ENCODE data around the gene NFIB. TPM values are rescaled to one million over a fixed set of nuclear protein-coding genes. Genes with fewer than 3 reads are reported as not detected.

Gene NFIB
- total RNA-seq, 1 donor from 2014 or later: 9.4 TPM

DNA sequence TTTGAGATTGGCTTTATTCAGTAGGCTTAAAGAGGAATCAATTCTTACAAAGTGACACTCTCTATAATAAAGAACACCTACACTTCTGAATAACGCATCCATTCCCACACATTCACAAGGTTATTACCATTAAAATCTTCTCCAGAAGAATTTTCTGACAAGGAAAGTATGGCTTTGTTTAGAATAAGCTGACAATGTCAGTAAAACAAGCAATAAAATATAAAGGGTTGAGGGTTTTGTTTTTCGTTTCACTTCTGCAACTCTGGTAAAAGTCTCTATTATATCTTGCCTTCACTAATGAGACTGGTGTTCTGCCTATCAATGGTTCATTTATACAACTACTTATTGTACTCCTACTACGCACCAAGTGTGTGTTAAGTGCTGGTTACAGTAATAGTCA, 169.7 kb downstream of the NFIB start:
- Histone ChIP-seq H3K4me2 (ENCODE audit: low read length) (no peak overlapping the region), H3K4me3 (ENCODE audit: insufficient read depth, low read depth, low read length) (no peak overlapping the region), H3K4me1 (ENCODE audit: insufficient read depth, low read length) (no peaks in the 10 kb centered on the region), H3K36me3 (ENCODE audit: insufficient read depth, low read length) (no peaks in the 10 kb centered on the region), H3K27ac (ENCODE audit: low read depth, low read length) (no peak overlapping the region), H2AFZ (ENCODE audit: low read depth, low read length) (no peak overlapping the region), H3K27me3 (ENCODE audit: insufficient read depth, low read length) (no peaks in the 10 kb centered on the region), H3K9ac (ENCODE audit: low read length) (no peak overlapping the region), H4K20me1 (ENCODE audit: insufficient read depth, low read length) (no peaks in the 10 kb centered on the region), H3K79me2 (ENCODE audit: insufficient read depth, low read length) (no peaks in the 10 kb centered on the region), H3K9me3 (ENCODE audit: insufficient read depth, low read depth, low read length) (no peaks in the 10 kb centered on the region)
- Mint-ChIP-seq H3K27me3 (ENCODE audit: low read depth, unreplicated experiment) (no peaks in the 10 kb centered on the region), H3K4me1 (ENCODE audit: low read depth, unreplicated experiment) (no peaks in the 10 kb centered on the region), H3K9me3 (ENCODE audit: unreplicated experiment) (no peaks in the 10 kb centered on the region), H3K36me3 (ENCODE audit: low read depth, unreplicated experiment) (no peaks in the 10 kb centered on the region), H3K4me3 (ENCODE audit: unreplicated experiment) (no peak overlapping the region), H3K27ac (ENCODE audit: unreplicated experiment) (no peak overlapping the region)
- DNase-seq (ENCODE audit: low read depth) (no peak), FAIRE-seq (no peak)
- no peak for TF ChIP-seq EZH2 (IDR thresholded peaks at IDR 0.05; ENCODE audit: insufficient read depth, low read length)
- TF ChIP-seq, protein P1, sequence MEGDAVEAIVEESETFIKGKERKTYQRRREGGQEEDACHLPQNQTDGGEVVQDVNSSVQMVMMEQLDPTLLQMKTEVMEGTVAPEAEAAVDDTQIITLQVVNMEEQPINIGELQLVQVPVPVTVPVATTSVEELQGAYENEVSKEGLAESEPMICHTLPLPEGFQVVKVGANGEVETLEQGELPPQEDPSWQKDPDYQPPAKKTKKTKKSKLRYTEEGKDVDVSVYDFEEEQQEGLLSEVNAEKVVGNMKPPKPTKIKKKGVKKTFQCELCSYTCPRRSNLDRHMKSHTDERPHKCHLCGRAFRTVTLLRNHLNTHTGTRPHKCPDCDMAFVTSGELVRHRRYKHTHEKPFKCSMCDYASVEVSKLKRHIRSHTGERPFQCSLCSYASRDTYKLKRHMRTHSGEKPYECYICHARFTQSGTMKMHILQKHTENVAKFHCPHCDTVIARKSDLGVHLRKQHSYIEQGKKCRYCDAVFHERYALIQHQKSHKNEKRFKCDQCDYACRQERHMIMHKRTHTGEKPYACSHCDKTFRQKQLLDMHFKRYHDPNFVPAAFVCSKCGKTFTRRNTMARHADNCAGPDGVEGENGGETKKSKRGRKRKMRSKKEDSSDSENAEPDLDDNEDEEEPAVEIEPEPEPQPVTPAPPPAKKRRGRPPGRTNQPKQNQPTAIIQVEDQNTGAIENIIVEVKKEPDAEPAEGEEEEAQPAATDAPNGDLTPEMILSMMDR (IDR thresholded peaks at IDR 0.05; ENCODE audit: insufficient read depth, low read depth, low read length): no peak

DNA sequence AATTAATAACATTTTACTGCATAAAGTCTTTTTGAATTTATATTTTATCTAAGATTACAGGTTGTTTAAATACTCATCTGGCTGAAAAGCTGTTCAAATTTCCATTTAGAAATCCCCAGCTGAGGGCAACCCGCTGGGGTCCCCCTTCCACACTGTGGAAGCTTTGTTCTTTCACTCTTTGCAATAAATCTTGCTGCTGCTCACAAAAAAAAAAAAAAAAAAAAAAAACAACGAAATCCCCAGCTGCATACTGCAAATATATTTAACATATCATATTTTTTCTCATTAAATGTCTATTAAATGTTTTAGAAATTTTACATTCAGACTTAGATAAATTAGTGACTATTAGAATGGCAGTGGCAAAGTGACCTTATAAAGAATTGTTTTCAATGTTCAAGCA, 172.2 kb downstream of the NFIB start:
- FAIRE-seq (no peak), DNase-seq (ENCODE audit: low read depth) (no peak)
- H3K4me3 Mint-ChIP-seq (ENCODE audit: unreplicated experiment): no peak overlapping the region
- Histone ChIP-seq H4K20me1 (ENCODE audit: insufficient read depth, low read length) (no peaks in the 10 kb centered on the region), H3K4me3 (ENCODE audit: insufficient read depth, low read depth, low read length) (no peak overlapping the region), H3K4me1 (ENCODE audit: insufficient read depth, low read length) (no peaks in the 10 kb centered on the region), H2AFZ (ENCODE audit: low read depth, low read length) (no peak overlapping the region), H3K27me3 (ENCODE audit: insufficient read depth, low read length) (no peaks in the 10 kb centered on the region), H3K79me2 (ENCODE audit: insufficient read depth, low read length) (no peaks in the 10 kb centered on the region), H3K36me3 (ENCODE audit: insufficient read depth, low read length) (no peaks in the 10 kb centered on the region), H3K4me2 (ENCODE audit: low read length) (no peak overlapping the region), H3K9me3 (ENCODE audit: insufficient read depth, low read depth, low read length) (no peaks in the 10 kb centered on the region), H3K9ac (ENCODE audit: low read length) (no peak overlapping the region), H3K27ac (ENCODE audit: low read depth, low read length) (no peak overlapping the region)
- H3K27ac Mint-ChIP-seq (ENCODE audit: unreplicated experiment): no peak overlapping the region
- no peak for TF ChIP-seq EZH2 (IDR thresholded peaks at IDR 0.05; ENCODE audit: insufficient read depth, low read length)
- TF ChIP-seq, protein P1 (IDR thresholded peaks at IDR 0.05; ENCODE audit: insufficient read depth, low read depth, low read length): no peak
- no peaks in the 10 kb centered on the region for H3K9me3 Mint-ChIP-seq (ENCODE audit: unreplicated experiment)
- no peaks in the 10 kb centered on the region for H3K4me1 Mint-ChIP-seq (ENCODE audit: low read depth, unreplicated experiment)
- no peaks in the 10 kb centered on the region for H3K27me3 Mint-ChIP-seq (ENCODE audit: low read depth, unreplicated experiment)
- H3K36me3 Mint-ChIP-seq (ENCODE audit: low read depth, unreplicated experiment): no peaks in the 10 kb centered on the region

DNA sequence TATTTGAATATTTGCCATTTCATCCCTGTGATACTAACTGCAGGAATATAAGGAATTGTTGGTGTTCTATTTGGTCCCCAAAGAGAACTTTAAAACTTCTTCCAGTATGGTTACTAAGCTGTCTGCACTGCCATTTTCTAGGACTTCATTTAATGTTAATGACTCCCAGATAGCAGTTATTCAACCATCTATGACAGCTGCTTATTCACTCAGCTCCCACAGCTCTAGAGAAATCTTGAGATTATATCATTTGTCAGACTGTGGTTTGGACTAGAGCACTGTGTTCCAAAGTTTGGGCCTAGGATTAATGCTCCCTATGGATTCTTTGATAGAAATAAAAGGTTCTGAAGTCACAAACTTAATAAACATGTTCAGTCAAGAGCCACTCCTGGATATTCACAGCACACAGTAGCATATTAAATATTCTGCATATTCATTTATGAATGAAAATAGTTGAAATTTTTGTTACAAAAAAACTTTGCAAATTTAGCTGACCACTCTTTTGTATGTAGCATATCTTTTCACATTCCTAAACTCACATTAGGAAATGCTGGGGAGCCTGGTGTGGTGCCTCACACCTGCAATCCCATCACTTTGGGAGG, 173.7 kb downstream of the NFIB start:
- Histone ChIP-seq H3K27me3 (ENCODE audit: insufficient read depth, low read length) (no peaks in the 10 kb centered on the region), H3K36me3 (ENCODE audit: insufficient read depth, low read length) (no peaks in the 10 kb centered on the region), H2AFZ (ENCODE audit: low read depth, low read length) (no peak overlapping the region), H3K9ac (ENCODE audit: low read length) (no peak overlapping the region), H3K9me3 (ENCODE audit: insufficient read depth, low read depth, low read length) (no peaks in the 10 kb centered on the region), H4K20me1 (ENCODE audit: insufficient read depth, low read length) (no peaks in the 10 kb centered on the region), H3K27ac (ENCODE audit: low read depth, low read length) (no peak overlapping the region), H3K4me1 (ENCODE audit: insufficient read depth, low read length) (no peaks in the 10 kb centered on the region), H3K79me2 (ENCODE audit: insufficient read depth, low read length) (no peaks in the 10 kb centered on the region), H3K4me2 (ENCODE audit: low read length) (no peak overlapping the region), H3K4me3 (ENCODE audit: insufficient read depth, low read depth, low read length) (no peak overlapping the region)
- DNase-seq (ENCODE audit: low read depth) (peak; percentile 54), FAIRE-seq (no peak)
- Mint-ChIP-seq H3K4me1 (ENCODE audit: low read depth, unreplicated experiment) (no peaks in the 10 kb centered on the region), H3K27ac (ENCODE audit: unreplicated experiment) (no peak overlapping the region), H3K27me3 (ENCODE audit: low read depth, unreplicated experiment) (no peaks in the 10 kb centered on the region), H3K4me3 (ENCODE audit: unreplicated experiment) (no peak overlapping the region), H3K36me3 (ENCODE audit: low read depth, unreplicated experiment) (no peaks in the 10 kb centered on the region), H3K9me3 (ENCODE audit: unreplicated experiment) (no peaks in the 10 kb centered on the region)
- TF ChIP-seq EZH2 (IDR thresholded peaks at IDR 0.05; ENCODE audit: insufficient read depth, low read length): no peak
- TF ChIP-seq, protein P1 (IDR thresholded peaks at IDR 0.05; ENCODE audit: insufficient read depth, low read depth, low read length): no peak
